OCI-LY7 (cell line): ENCODE data around the gene KCNQ5. TPM values are rescaled to one million over a fixed set of nuclear protein-coding genes. Genes with fewer than 3 reads are reported as not detected.

Experiments used
- BruUV-seq: library from RNA; stranded (reverse); fragments of 400-500 nt; replicated peaks from 2 replicates; lab custom pipeline; 2021; lab: Mats Ljungman, UMichigan
- CTCF ChIA-PET: fragments of 300-600 bp; sonication (Branson Sonifier 250); formaldehyde crosslinking; loops from one replicate; lab custom pipeline; 2022; ENCODE audit warnings: antibody characterized with exemption; ENCODE audit not compliant: unreplicated experiment; lab: Charles Lee
- POLR2A ChIA-PET: fragments of 300-600 bp; sonication (Branson Sonifier 250); formaldehyde crosslinking; loops from one replicate; lab custom pipeline; 2022; ENCODE audit warnings: antibody characterized with exemption; lab: Charles Lee
- DNase-seq: peaks from one replicate; pipeline ENCODE4 v3.0.0-alpha.2; 2015; ENCODE audit warnings: low spot score
- H2AFZ ChIP-seq: fragments of 200-600 bp; sonication (generic), shearing (Covaris generic); 2 replicates; pipeline ENCODE4 v1.6.1; 2014; ENCODE audit warnings: mild to moderate bottlenecking, antibody characterized with exemption, low read length, moderate library complexity
- H3K27ac ChIP-seq: fragments of 200-600 bp; sonication (generic); 2 replicates; pipeline ENCODE4 v1.5.1; 2014; ENCODE audit warnings: mixed run types, low read depth, mild to moderate bottlenecking, moderate library complexity, low read length, inconsistent platforms; ENCODE audit not compliant: poor library complexity, severe bottlenecking
- H3K36me3 ChIP-seq: fragments of 200-600 bp; sonication (generic); 2 replicates; pipeline ENCODE4 v1.6.1; 2014; ENCODE audit warnings: mild to moderate bottlenecking, antibody characterized with exemption, low read length, moderate library complexity, mixed read lengths; ENCODE audit not compliant: insufficient read depth
- H3K4me1 ChIP-seq: fragments of 200-600 bp; sonication (generic); 2 replicates; pipeline ENCODE4 v1.5.1; 2014; ENCODE audit warnings: mild to moderate bottlenecking, low read length; ENCODE audit not compliant: insufficient read depth, poor library complexity, severe bottlenecking
- H3K4me2 ChIP-seq: fragments of 200-600 bp; sonication (generic); 2 replicates; pipeline ENCODE4 v1.6.1; 2014; ENCODE audit warnings: mild to moderate bottlenecking, low read length
- H3K4me3 ChIP-seq: fragments of 200-600 bp; sonication (generic); 2 replicates; pipeline ENCODE4 v1.5.1; 2014; ENCODE audit warnings: mild to moderate bottlenecking, low read depth, low read length; ENCODE audit not compliant: poor library complexity, severe bottlenecking
- H3K79me2 ChIP-seq: fragments of 200-600 bp; sonication (generic); 2 replicates; pipeline ENCODE4 v1.6.1; 2016; ENCODE audit warnings: low read depth, mild to moderate bottlenecking, low read length, moderate library complexity, mixed read lengths; ENCODE audit not compliant: insufficient read depth
- H3K9me2 ChIP-seq: fragments of 200-600 bp; sonication (generic); 2 replicates; pipeline ENCODE4 v1.6.1; 2016; ENCODE audit warnings: mild to moderate bottlenecking, low read length, mixed read lengths; ENCODE audit not compliant: insufficient read depth
- H3K9me3 ChIP-seq: fragments of 200-600 bp; sonication (generic); 2 replicates; pipeline ENCODE4 v1.6.1; 2014; ENCODE audit warnings: mild to moderate bottlenecking, mixed run types, low read length, mixed read lengths
- H4K20me1 ChIP-seq: fragments of 200-600 bp; sonication (generic); 2 replicates; pipeline ENCODE4 v1.6.1; 2014; ENCODE audit warnings: mild to moderate bottlenecking, antibody characterized with exemption, low read length, moderate library complexity, mixed read lengths; ENCODE audit not compliant: insufficient read depth
- EZH2phosphoT487 ChIP-seq: fragments of 200-600 bp; sonication (generic); IDR thresholded peaks from 2 replicates; pipeline ENCODE4 v1.6.1; 2018; ENCODE audit warnings: low read depth, borderline replicate concordance, mild to moderate bottlenecking, mixed run types, antibody characterized with exemption, low read length, moderate library complexity, mixed read lengths
- intact Hi-C: fragments of 100-400 bp; cut with micrococcal nuclease; formaldehyde crosslinking; loops from one replicate; pipeline ENCODE4 v1.10.0; 2022; ENCODE audit not compliant: unreplicated experiment
- total RNA-seq, 2 experiments: library from RNA; depleted of rRNA in 1 of 2; stranded (reverse); fragments of >200 nt in 1 of 2; shearing (Covaris generic) in 1 of 2; gene quantifications; 2 replicates each; pipeline ENCODE4 v1.2.3, GENCODE V29; 2014 to 2022
- TF ChIP-seq, protein P1 (sequence below): fragments of 200-600 bp; sonication (generic); conservative IDR thresholded peaks from 2 replicates; pipeline ENCODE4 v1.5.1; 2014; ENCODE audit warnings: mild to moderate bottlenecking, antibody characterized with exemption, low read length, moderate library complexity, mixed read lengths

The KCNQ5 gene
- total RNA-seq, 2 experiments from 2014 or later, result 26.1 to 29.7 TPM

DNA sequence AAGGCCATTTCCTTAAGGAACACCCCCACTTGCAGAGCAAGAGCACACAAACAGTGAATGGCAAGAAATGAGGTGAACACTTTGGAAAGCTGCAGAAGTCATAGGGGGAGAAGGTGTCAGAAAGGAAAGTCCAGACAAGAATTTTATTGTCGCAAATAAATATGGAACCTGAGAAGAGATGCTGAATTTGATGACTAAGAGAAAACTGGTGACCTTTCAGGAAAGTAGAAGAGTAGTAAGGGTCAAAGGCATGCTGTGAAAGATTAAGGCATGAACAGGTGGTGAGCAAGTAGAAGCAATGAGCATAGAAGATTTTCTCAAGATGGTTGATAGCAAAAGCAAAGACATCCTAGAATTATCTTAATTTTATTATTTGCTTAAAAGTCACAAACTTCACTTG lies 194.2 kb downstream of the KCNQ5 start:
- ChIA-PET POLR2A (no interaction called here), CTCF (no interaction called here)
- Histone ChIP-seq H3K36me3 (no peaks in the 10 kb centered on the region), H3K4me2 (no peak overlapping the region), H3K27ac (no peak overlapping the region), H2AFZ (no peak overlapping the region), H3K4me1 (no peaks in the 10 kb centered on the region), H3K9me2 (no peaks in the 10 kb centered on the region), H3K79me2 (no peaks in the 10 kb centered on the region; the same call in 1 of the 2 replicates), H3K9me3 (no peaks in the 10 kb centered on the region), H3K4me3 (no peak overlapping the region), H4K20me1 (peaks cover 4% of the 10 kb centered on the region; the same call in 1 of the 2 replicates)
- no TSS peak for BruUV-seq
- no peak for DNase-seq
- TF ChIP-seq, protein P1, sequence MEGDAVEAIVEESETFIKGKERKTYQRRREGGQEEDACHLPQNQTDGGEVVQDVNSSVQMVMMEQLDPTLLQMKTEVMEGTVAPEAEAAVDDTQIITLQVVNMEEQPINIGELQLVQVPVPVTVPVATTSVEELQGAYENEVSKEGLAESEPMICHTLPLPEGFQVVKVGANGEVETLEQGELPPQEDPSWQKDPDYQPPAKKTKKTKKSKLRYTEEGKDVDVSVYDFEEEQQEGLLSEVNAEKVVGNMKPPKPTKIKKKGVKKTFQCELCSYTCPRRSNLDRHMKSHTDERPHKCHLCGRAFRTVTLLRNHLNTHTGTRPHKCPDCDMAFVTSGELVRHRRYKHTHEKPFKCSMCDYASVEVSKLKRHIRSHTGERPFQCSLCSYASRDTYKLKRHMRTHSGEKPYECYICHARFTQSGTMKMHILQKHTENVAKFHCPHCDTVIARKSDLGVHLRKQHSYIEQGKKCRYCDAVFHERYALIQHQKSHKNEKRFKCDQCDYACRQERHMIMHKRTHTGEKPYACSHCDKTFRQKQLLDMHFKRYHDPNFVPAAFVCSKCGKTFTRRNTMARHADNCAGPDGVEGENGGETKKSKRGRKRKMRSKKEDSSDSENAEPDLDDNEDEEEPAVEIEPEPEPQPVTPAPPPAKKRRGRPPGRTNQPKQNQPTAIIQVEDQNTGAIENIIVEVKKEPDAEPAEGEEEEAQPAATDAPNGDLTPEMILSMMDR, result no peak
- no peak for TF ChIP-seq EZH2phosphoT487
- intact Hi-C loops, result no loop called here

DNA sequence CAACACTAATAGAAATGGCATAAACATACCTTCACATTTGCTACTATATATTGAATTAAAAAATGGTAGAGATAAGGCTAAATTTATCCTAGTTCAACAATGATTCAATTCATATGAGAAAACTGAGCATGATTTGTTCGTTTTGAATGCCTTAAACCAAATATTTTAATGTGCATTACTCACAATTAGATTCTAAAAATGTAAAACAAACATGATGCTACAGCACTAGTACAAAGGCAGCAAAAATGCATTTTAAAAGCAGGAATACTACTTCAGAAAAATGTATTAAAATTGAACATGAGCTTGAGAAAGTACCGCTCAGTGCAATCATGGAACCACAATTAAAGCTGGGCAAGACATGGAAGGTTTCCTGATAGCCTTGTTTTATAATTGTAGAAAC lies 195.3 kb downstream of the KCNQ5 start:
- peaks cover 4% of the 10 kb centered on the region for H4K20me1 ChIP-seq
- H2AFZ ChIP-seq, result no peak overlapping the region
- no peak for DNase-seq
- no peak overlapping the region for H3K4me2 ChIP-seq
- no peaks in the 10 kb centered on the region for H3K9me2 ChIP-seq
- H3K36me3 ChIP-seq, result no peaks in the 10 kb centered on the region
- no peaks in the 10 kb centered on the region for H3K9me3 ChIP-seq
- POLR2A ChIA-PET, result no interaction called here
- intact Hi-C loops, result no loop called here
- H3K4me3 ChIP-seq, result no peak overlapping the region
- no peak overlapping the region for H3K27ac ChIP-seq
- H3K4me1 ChIP-seq, result no peaks in the 10 kb centered on the region
- no peaks in the 10 kb centered on the region; the same call in 1 of the 2 replicates for H3K79me2 ChIP-seq
- CTCF ChIA-PET, result no interaction called here
- no TSS peak for BruUV-seq
- TF ChIP-seq, protein P1, result no peak
- TF ChIP-seq EZH2phosphoT487, result no peak

DNA sequence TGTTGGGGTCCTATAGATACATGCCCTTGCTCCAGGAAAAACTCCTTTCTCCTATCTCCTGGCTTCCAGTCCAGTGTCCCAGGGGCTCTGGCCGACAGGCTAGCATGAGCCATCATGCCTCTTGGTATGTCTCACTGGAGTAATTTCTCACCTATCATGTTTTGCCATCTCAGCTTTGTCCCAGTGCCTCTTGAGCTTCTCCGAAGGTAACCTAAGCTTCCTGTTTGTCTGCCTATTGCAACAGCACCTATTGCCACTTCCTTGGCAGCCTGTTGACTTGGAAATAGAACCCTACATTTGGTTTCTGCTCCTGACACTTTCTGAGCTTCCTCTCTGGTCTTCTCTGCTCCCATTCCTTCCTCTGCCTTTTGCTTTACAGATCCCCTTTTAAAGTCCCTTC lies 197.7 kb downstream of the KCNQ5 start:
- no peaks in the 10 kb centered on the region for H3K36me3 ChIP-seq
- no peaks in the 10 kb centered on the region; the same call in 1 of the 2 replicates for H3K79me2 ChIP-seq
- BruUV-seq, result no TSS peak
- DNase-seq, result no peak
- H4K20me1 ChIP-seq, result peaks cover 4% of the 10 kb centered on the region; the same call in 1 of the 2 replicates
- POLR2A ChIA-PET, result interaction anchor here (0.5 to 0.7 kb wide), 2 partner anchors 178 to 211 kb away, joined by 5 read pairs; no protein-coding TSS in a partner anchor
- intact Hi-C loops, result no loop called here
- no peaks in the 10 kb centered on the region for H3K9me3 ChIP-seq
- no peak overlapping the region for H3K4me2 ChIP-seq
- no peaks in the 10 kb centered on the region for H3K9me2 ChIP-seq
- TF ChIP-seq, protein P1, result no peak
- TF ChIP-seq EZH2phosphoT487, result no peak
- no peaks in the 10 kb centered on the region for H3K4me1 ChIP-seq
- CTCF ChIA-PET, result no interaction called here
- H2AFZ ChIP-seq, result no peak overlapping the region
- no peak overlapping the region for H3K27ac ChIP-seq
- no peak overlapping the region for H3K4me3 ChIP-seq
